Pancreas (tissue), 10 donors: ENCODE results near the gene CEP20. TPM values are rescaled to one million over a fixed set of nuclear protein-coding genes. Genes with fewer than 3 reads are reported as not detected.

Source experiments
- ATAC-seq, 4 donors: fragments of 200-7000 bp; cut with Tn5 transposase; one replicate each; pipeline versions ENCODE4 v1.8.0 to v1.9.1; 2020; ENCODE audit warnings: mild to moderate bottlenecking in 4 of 4, moderate library complexity in 4 of 4
- DNase-seq, 6 donors: peaks; one replicate each; pipeline ENCODE4 v3.0.0-alpha.2; 2020
- FAIRE-seq: peaks from 2 replicates; lab custom pipeline; 2012; peaks lifted over from hg19 to GRCh38; lab: Jason Lieb, UNC
- H3K27ac ChIP-seq, 4 donors: fragments of 200-600 bp; sonication (generic); 1 replicate in 3 of 4; 2 replicates in 1 of 4; pipeline versions ENCODE4 v1.5.0 to v1.8.0; 2020
- H3K27me3 ChIP-seq, 4 donors: fragments of 200-600 bp; one replicate each; pipeline ENCODE4 v1.8.0; 2021
- H3K36me3 ChIP-seq, 3 donors: fragments of 200-600 bp; sonication (generic) in 1 of 3; one replicate each; pipeline versions ENCODE4 v1.5.0 to v1.8.0; 2020 to 2021
- H3K4me1 ChIP-seq, 3 donors: fragments of 200-600 bp; one replicate each; pipeline ENCODE4 v1.8.0; 2021
- H3K4me3 ChIP-seq, 4 donors: fragments of 200-600 bp; sonication (generic) in 2 of 4; one replicate each; pipeline versions ENCODE4 v1.5.0 to v1.8.0; 2020 to 2021
- H3K9me3 ChIP-seq, 4 donors: fragments of 200-600 bp; one replicate each; pipeline ENCODE4 v1.8.0; 2021
- WGBS, 2 donors: extraction: QIAGEN DNeasy Blood & Tissue Kit; methylation state at CpG; one replicate each; pipeline ENCODE4 v1.1.7; 2013; 5-methylcytosine and 5-hydroxymethylcytosine counted together
- intact Hi-C, 3 donors: fragments of 100-400 bp; cut with DNase I; formaldehyde crosslinking; loops; one replicate each; pipeline versions ENCODE4 v1.11.1 to v1.14.2; 2022
- polyA plus RNA-seq, 2 donors: library from polyadenylated mRNA; stranded (reverse); fragments of 200-250 nt; gene quantifications; one replicate each; pipeline ENCODE4 v1.2.3, GENCODE V29; 2013
- total RNA-seq, 6 donors: library from RNA; stranded (reverse); fragmentation: NEBNext Ultra II Directional in 4 of 6; extraction: Animal tissue kit (Norgen Biotek cat#: 25700) in 4 of 6; gene quantifications; one replicate each; pipeline versions ENCODE4 v1.2.1 to v1.2.4, GENCODE V29; 2021 to 2023
- TF ChIP-seq, protein P1 (sequence below), 4 donors: fragments of 200-600 bp; sonication (generic) in 3 of 4; IDR thresholded peaks; one replicate each; pipeline versions ENCODE4 v1.5.0 to v1.8.0; 2021; ENCODE audit warnings: antibody characterized with exemption in 4 of 4
- donor health status: healthy with polysubstance abuse.
- donor health status: DM: no; HTN: no; CAD: no; lungs with moderate emphysema.
- donor health status: DM: no; HTN: no; CAD: no.
- donor health status: control.
- donor health status: control.
- donor health status: Bipolar disorder and iron deficiency.
- donor health status: DM: yes; HTN: yes; CAD: no.
- donor health status: DM: no; HTN: no; CAD: no.
- donor health status: DM: no; HTN: no; CAD: no.
- donor health status: DM: yes; HTN: yes; CAD: no.

CEP20 gene
- total and polyA plus RNA-seq, 8 donors: 8.6 to 21.3 (median 17.5) TPM

DNA sequence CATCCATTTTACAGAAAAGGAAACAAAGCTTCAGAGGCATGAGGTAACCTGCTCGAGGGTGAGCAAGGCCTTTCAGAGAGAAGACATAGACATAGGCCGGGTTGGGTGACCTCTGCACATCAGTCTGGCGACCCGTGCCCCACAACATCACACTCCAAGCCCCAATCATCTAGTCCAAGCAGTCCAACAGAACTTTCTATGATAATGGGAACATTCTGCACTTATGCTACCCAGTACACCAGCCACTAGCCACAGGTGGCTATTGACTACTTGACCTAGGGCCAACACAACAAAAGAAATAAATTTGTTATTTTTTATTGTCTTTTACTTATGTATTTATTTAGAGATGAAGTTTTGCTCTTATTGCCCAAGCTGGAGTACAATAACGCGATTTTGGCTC lies 52.3 kb downstream of the CEP20 start:
- WGBS, 2 donors: 79 to 81% methylated on average over 6 of the region's 6 CpGs
- TF ChIP-seq, protein P1, sequence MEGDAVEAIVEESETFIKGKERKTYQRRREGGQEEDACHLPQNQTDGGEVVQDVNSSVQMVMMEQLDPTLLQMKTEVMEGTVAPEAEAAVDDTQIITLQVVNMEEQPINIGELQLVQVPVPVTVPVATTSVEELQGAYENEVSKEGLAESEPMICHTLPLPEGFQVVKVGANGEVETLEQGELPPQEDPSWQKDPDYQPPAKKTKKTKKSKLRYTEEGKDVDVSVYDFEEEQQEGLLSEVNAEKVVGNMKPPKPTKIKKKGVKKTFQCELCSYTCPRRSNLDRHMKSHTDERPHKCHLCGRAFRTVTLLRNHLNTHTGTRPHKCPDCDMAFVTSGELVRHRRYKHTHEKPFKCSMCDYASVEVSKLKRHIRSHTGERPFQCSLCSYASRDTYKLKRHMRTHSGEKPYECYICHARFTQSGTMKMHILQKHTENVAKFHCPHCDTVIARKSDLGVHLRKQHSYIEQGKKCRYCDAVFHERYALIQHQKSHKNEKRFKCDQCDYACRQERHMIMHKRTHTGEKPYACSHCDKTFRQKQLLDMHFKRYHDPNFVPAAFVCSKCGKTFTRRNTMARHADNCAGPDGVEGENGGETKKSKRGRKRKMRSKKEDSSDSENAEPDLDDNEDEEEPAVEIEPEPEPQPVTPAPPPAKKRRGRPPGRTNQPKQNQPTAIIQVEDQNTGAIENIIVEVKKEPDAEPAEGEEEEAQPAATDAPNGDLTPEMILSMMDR (IDR thresholded peaks at IDR 0.05): no peak
- intact Hi-C loops: no loop called here
- FAIRE-seq (no peak), ATAC-seq (no peak), DNase-seq (no peak)
- Histone ChIP-seq H3K27me3 (no peaks in the 10 kb centered on the region), H3K9me3 (no peaks in the 10 kb centered on the region), H3K27ac (no peak overlapping the region), H3K4me1 (no peaks in the 10 kb centered on the region), H3K36me3 (no peaks in the 10 kb centered on the region), H3K4me3 (no peak overlapping the region)

DNA sequence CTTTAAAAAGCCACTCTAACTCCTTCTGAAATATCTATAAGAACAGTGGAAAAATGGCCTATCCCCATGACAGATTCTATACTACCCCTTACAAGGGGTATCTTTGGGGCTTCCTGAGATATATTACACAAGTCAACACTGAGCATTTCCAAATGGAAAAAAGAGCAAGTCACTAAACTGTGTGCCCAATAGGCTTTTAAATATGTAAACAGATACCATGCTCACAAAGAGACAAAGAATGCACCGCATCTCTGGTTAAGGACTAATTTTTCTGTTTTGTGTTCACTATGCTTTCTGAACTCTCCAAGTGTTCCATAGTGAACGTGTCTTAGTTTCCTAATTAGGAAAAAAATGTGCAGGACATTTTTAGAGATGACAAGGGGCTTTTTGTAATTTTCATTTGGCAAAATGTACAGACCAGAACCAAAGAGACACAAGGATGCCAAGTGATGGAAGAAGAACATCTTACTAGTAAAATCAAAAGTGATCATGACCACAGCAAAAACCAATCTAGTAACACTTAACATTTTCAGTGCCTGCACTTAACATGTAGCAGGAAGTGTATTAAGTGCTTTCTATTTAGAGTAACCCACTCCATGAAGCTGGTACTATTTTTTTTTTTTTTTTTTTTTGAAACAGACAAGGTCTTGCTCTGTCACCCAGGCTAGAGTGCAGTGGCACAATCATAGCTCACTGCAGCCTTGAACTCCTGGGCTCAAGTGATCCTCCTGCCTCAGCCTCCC lies 53.1 kb downstream of the CEP20 start:
- H3K36me3 ChIP-seq: no peaks in the 10 kb centered on the region
- ATAC-seq (no peak), FAIRE-seq (no peak), DNase-seq (no peak)
- no peak overlapping the region for H3K4me3 ChIP-seq
- no peaks in the 10 kb centered on the region for H3K4me1 ChIP-seq
- no peaks in the 10 kb centered on the region for H3K9me3 ChIP-seq
- no peak overlapping the region for H3K27ac ChIP-seq
- intact Hi-C loops: no loop called here
- 54 to 58% methylated on average over 2 of the region's 2 CpGs for WGBS, 2 donors
- TF ChIP-seq, protein P1 (IDR thresholded peaks at IDR 0.05): no peak
- H3K27me3 ChIP-seq: no peaks in the 10 kb centered on the region

DNA sequence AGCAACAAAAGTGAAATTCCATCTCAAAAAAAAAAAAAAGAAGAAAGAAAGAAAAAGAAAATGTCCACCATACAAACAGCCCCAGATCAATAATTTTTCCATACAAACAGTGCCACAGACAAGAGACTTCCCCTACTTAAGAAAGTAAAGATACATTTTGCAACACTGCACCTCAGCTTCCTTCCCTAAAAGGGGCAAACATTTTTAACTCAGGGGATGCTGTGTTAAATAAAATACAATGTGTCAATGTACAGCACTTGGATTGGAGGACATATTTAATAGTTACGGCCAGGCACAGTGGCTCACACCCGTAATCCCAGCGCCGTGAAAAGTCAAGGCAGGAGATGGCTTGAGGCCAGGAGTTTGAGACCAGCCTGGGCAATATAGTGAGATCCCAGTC lies 53.9 kb downstream of the CEP20 start:
- DNase-seq (no peak), ATAC-seq (no peak), FAIRE-seq (no peak)
- no peak overlapping the region for H3K4me3 ChIP-seq
- intact Hi-C loops: no loop called here
- TF ChIP-seq, protein P1 (IDR thresholded peaks at IDR 0.05): no peak
- no peaks in the 10 kb centered on the region for H3K4me1 ChIP-seq
- 80 to 91% methylated on average over 4 of the region's 4 CpGs for WGBS, 2 donors
- no peaks in the 10 kb centered on the region for H3K27me3 ChIP-seq
- no peaks in the 10 kb centered on the region for H3K36me3 ChIP-seq
- H3K9me3 ChIP-seq: no peaks in the 10 kb centered on the region
- H3K27ac ChIP-seq: no peak overlapping the region

DNA sequence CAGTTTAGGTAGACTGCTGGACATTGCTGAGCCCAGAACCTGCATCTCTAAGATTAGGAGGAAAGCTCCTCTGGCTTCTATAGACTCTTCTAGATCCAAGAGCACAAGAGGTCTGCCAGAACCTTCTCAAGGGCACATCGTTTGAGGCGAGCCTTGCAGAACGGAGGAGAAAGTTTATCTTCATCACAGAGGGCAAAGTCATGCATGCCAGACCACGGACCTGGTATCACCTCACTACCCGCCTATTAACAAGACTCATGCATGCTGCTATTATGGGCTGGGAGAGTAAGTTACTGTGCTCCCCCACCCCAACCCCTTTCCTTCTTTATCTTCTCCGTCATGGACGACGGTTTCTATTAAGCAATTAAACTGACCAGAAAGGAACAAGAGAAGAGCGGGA lies 54.9 kb downstream of the CEP20 start:
- Histone ChIP-seq H3K4me1 (no peaks in the 10 kb centered on the region), H3K4me3 (no peak overlapping the region), H3K27ac (no peak overlapping the region), H3K27me3 (no peaks in the 10 kb centered on the region), H3K9me3 (no peaks in the 10 kb centered on the region), H3K36me3 (no peaks in the 10 kb centered on the region)
- intact Hi-C loops: no loop called here
- DNase-seq (no peak), ATAC-seq (no peak), FAIRE-seq (no peak)
- 59 to 60% methylated on average over 9 of the region's 9 CpGs for WGBS, 2 donors
- TF ChIP-seq, protein P1 (IDR thresholded peaks at IDR 0.05): no peak

DNA sequence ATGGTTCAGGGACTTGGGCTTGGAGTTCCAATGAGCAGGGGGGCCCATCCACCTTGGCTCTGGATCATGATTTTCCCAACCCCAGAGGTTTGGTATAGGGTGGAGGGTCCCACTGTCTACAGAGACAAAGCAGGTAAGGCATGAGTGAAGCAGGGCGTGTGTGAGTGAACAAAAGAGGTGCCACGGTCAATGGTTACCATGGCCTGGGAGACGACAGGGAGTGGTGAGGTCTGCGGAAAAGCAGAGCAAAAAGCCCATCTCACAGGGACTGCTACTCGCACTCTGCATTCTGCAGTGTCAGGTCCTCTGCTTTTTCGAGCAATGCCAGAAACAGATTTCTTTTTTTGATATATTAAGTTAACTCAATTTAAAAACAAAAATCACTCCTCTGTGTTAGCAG lies 56.2 kb downstream of the CEP20 start:
- intact Hi-C loops: no loop called here
- DNase-seq (no peak), ATAC-seq (no peak), FAIRE-seq (no peak)
- 89% methylated on average over 6 of the region's 6 CpGs for WGBS, 2 donors
- no peaks in the 10 kb centered on the region for H3K27me3 ChIP-seq
- H3K4me1 ChIP-seq: no peaks in the 10 kb centered on the region
- TF ChIP-seq, protein P1 (IDR thresholded peaks at IDR 0.05): no peak
- no peak overlapping the region for H3K27ac ChIP-seq
- no peaks in the 10 kb centered on the region for H3K9me3 ChIP-seq
- H3K4me3 ChIP-seq: no peak overlapping the region
- H3K36me3 ChIP-seq: no peaks in the 10 kb centered on the region
